ENCODE data around the gene ABT1. TPM values are rescaled to one million over a fixed set of nuclear protein-coding genes. Genes with fewer than 3 reads are reported as not detected.

ABT1 gene
- polyA plus RNA-seq, 1 of the 3 experiments (the other 2 are of a cell fraction), result 15.4 TPM

- H3K9me3 ChIP-seq, result peaks cover 27% of the 10 kb centered on the region
- no peak overlapping the region for H2AFZ ChIP-seq (ENCODE audit: low read depth)
- H3K79me2 ChIP-seq (ENCODE audit: insufficient read depth), result peaks cover 77% of the 10 kb centered on the region
- H3K4me3 ChIP-seq (ENCODE audit: low read depth in 2 of 2, low read length in 1 of 2), result no peak overlapping the region
- no peaks in the 10 kb centered on the region for H3K4me1 ChIP-seq (ENCODE audit: control insufficient read depth in 1 of 2, insufficient read depth in 2 of 2, low read depth in 1 of 2, low read length in 1 of 2)
- peaks cover 61 to 89% of the 10 kb centered on the region in 2 experiments for H3K36me3 ChIP-seq (replicated peaks in 1 of 2; ENCODE audit: control insufficient read depth in 1 of 2, insufficient read depth in 2 of 2, low read length in 1 of 2)
- no peaks in the 10 kb centered on the region for H3K27me3 ChIP-seq (ENCODE audit: insufficient read depth)
- DNase-seq, result no peak
- H3K27ac ChIP-seq (ENCODE audit: low read depth in 2 of 2, low read length in 1 of 2), result no peak overlapping the region
- peaks cover 7% of the 10 kb centered on the region; the same call in 1 of the 2 replicates for H4K20me1 ChIP-seq (ENCODE audit: insufficient read depth)
- WGBS (ENCODE audit: low lambda C conversion rate), result 100% methylated on average over 1 of the region's 1 CpG
- no peak for TF ChIP-seq GATA2 (CRISPR knock-in tag; IDR thresholded peaks at IDR 0.05)
- no peak for TF ChIP-seq RCOR1 (IDR thresholded peaks at IDR 0.05; ENCODE audit: low read length)
- TF ChIP-seq ELF1 (IDR thresholded peaks at IDR 0.05), result no peak
- TF ChIP-seq CHD2 (IDR thresholded peaks at IDR 0.05; ENCODE audit: low read length, partially characterized antibody), result no peak
- no peak for TF ChIP-seq FOSL2 (IDR thresholded peaks at IDR 0.05; ENCODE audit: borderline replicate concordance, low read depth)
- TF ChIP-seq, protein P1, sequence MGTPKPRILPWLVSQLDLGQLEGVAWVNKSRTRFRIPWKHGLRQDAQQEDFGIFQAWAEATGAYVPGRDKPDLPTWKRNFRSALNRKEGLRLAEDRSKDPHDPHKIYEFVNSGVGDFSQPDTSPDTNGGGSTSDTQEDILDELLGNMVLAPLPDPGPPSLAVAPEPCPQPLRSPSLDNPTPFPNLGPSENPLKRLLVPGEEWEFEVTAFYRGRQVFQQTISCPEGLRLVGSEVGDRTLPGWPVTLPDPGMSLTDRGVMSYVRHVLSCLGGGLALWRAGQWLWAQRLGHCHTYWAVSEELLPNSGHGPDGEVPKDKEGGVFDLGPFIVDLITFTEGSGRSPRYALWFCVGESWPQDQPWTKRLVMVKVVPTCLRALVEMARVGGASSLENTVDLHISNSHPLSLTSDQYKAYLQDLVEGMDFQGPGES (IDR thresholded peaks at IDR 0.05; ENCODE audit: low read depth, low read length), result no peak
- no peak for TF ChIP-seq POLR2AphosphoS5 (IDR thresholded peaks at IDR 0.05; ENCODE audit: low read depth, low read length)
- TF ChIP-seq, protein P2, sequence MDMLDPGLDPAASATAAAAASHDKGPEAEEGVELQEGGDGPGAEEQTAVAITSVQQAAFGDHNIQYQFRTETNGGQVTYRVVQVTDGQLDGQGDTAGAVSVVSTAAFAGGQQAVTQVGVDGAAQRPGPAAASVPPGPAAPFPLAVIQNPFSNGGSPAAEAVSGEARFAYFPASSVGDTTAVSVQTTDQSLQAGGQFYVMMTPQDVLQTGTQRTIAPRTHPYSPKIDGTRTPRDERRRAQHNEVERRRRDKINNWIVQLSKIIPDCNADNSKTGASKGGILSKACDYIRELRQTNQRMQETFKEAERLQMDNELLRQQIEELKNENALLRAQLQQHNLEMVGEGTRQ (IDR thresholded peaks at IDR 0.05; ENCODE audit: borderline replicate concordance, low read depth, low read length), result no peak
- no peak for TF ChIP-seq NRF1 (IDR thresholded peaks at IDR 0.05; ENCODE audit: low read depth, low read length)
- TF ChIP-seq, protein P3, sequence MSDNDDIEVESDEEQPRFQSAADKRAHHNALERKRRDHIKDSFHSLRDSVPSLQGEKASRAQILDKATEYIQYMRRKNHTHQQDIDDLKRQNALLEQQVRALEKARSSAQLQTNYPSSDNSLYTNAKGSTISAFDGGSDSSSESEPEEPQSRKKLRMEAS (IDR thresholded peaks at IDR 0.05; ENCODE audit: low read depth), result no peak
- TF ChIP-seq YY1 (IDR thresholded peaks at IDR 0.05; ENCODE audit: low read depth), result no peak
- no peak for TF ChIP-seq JUND (IDR thresholded peaks at IDR 0.05)
- TF ChIP-seq MXI1 (IDR thresholded peaks at IDR 0.05; ENCODE audit: low read depth, low read length), result no peak
- no peak for TF ChIP-seq ZBTB33 (IDR thresholded peaks at IDR 0.05; ENCODE audit: borderline replicate concordance, low read depth)
- no peak for TF ChIP-seq PBX3 (IDR thresholded peaks at IDR 0.05)
- no peak for TF ChIP-seq MEF2A (IDR thresholded peaks at IDR 0.05; ENCODE audit: borderline replicate concordance, low read depth)
- no peak for TF ChIP-seq NFIC (IDR thresholded peaks at IDR 0.05; ENCODE audit: borderline replicate concordance)
- ChIA-PET POLR2A (no interaction called here), CTCF (no interaction called here)
- H3K9me2 ChIP-seq, result no peaks in the 10 kb centered on the region
- no peak overlapping the region for H3K9ac ChIP-seq
- no peak overlapping the region for H3K4me2 ChIP-seq
- peaks cover 12% of the 10 kb centered on the region for H3F3A ChIP-seq (replicated peaks; ENCODE audit: insufficient read depth)
Observed at GRCh38 chr6:26646074-26646473, 49.3 kb downstream of the ABT1 start.

Other genes with a start within 250 kb of the ABT1 start
- gene BTN3A2, start 231.8 kb upstream of the ABT1 start, polyA plus RNA-seq (2012; rRNA removed), result 20.3 and 24.2 TPM in 2 replicates
- 11.1 and 18.0 TPM in 2 replicates for gene BTN2A2, start 213.8 kb upstream of the ABT1 start, polyA plus RNA-seq (2012; rRNA removed)
- gene BTN3A1, start 194.7 kb upstream of the ABT1 start, polyA plus RNA-seq (2012; rRNA removed), result 14.2 and 17.6 TPM in 2 replicates
- 6.9 and 8.8 TPM in 2 replicates for gene BTN3A3, start 156.4 kb upstream of the ABT1 start, polyA plus RNA-seq (2012; rRNA removed)
- gene BTN2A1, start 139.0 kb upstream of the ABT1 start, polyA plus RNA-seq (2012; rRNA removed), result 21.2 and 28.6 TPM in 2 replicates
- gene BTN1A1, start 96.7 kb upstream of the ABT1 start, polyA plus RNA-seq (2012; rRNA removed), result not detected in 2 replicates
- 76.3 and 79.7 TPM in 2 replicates for gene HMGN4, start 58.6 kb upstream of the ABT1 start, polyA plus RNA-seq (2012; rRNA removed)
- 4.0 and 6.9 TPM in 2 replicates for gene ZNF322, start 62.8 kb downstream of the ABT1 start, polyA plus RNA-seq (2012; rRNA removed)

Data from SK-N-SH (cell line).